ENCODE data around the gene SENP1.

SENP1 gene

GRCh38 chr12:48070731-48071130 is 35.1 kb downstream of the SENP1 start:
- TF ChIP-seq, protein P1, sequence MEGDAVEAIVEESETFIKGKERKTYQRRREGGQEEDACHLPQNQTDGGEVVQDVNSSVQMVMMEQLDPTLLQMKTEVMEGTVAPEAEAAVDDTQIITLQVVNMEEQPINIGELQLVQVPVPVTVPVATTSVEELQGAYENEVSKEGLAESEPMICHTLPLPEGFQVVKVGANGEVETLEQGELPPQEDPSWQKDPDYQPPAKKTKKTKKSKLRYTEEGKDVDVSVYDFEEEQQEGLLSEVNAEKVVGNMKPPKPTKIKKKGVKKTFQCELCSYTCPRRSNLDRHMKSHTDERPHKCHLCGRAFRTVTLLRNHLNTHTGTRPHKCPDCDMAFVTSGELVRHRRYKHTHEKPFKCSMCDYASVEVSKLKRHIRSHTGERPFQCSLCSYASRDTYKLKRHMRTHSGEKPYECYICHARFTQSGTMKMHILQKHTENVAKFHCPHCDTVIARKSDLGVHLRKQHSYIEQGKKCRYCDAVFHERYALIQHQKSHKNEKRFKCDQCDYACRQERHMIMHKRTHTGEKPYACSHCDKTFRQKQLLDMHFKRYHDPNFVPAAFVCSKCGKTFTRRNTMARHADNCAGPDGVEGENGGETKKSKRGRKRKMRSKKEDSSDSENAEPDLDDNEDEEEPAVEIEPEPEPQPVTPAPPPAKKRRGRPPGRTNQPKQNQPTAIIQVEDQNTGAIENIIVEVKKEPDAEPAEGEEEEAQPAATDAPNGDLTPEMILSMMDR (conservative IDR thresholded peaks at IDR 0.05) = no peak

DNA sequence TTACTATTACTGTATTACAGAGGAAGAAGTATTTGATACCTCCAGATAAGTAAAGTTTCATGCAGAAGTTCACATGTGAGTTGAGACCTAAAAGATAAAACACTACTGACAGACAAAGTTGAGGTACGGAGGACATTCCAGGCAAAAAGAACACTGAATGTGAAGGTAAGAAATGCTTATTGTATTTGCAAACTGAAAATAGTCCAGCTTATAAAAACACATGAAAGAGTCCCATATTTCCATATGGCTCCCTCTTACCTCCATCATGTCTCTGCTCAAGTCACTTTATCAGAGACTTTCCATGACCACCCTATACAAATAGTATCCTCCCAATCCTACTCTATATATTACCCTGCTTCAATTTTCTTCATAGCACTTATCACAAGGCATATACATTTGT is 35.8 kb downstream of the SENP1 start:
- TF ChIP-seq, protein P1 (conservative IDR thresholded peaks at IDR 0.05) = no peak

More at GRCh38 chr12:48070731-48071130, 35.1 kb downstream of the SENP1 start:
- no peak overlapping the region for H3K27ac ChIP-seq

DNA sequence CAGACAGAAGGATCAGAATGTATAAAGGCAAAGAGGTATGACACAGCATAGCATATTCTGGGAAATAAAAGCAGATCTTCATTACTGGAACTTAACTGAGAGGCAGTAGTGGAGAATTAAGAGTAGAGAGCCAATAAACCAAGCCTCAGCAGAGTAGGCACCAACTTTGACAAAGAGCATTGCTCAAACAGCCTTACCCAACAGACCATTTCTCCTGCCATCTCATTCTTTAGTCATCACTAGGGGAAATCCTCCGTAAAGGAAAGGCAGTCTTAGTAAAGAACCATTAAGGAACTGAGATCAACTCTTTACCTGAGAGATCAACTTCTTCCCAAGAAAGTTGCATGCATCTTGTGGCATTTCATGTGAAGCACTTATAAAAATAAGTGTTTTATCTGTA is 36.6 kb downstream of the SENP1 start:
- TF ChIP-seq, protein P1 (conservative IDR thresholded peaks at IDR 0.05) = no peak
- H3K27ac ChIP-seq = no peak overlapping the region

More for the DNA sequence above, 35.8 kb downstream of the SENP1 start:
- no peak overlapping the region for H3K27ac ChIP-seq

DNA sequence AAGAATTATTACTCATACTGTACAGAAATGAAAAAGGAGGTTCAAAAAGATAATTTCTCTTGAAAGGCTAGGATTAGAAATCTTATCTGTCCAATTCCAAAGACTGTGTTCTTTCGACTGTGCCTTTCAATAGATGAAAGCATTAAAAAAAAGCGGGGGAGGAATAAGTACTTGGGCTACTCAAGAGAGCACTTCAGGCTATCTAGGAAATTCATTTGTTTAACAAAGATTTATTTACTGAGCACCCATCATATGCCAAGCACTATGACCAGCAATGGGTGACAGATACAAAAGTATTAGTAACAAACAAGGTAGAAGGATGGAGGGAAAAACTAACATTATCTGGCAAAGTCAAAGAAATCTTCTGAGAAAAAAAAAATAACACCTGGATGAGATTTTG is 37.4 kb downstream of the SENP1 start:
- TF ChIP-seq, protein P1 (conservative IDR thresholded peaks at IDR 0.05) = no peak
- H3K27ac ChIP-seq = no peak overlapping the region

- TF ChIP-seq, protein P1 (conservative IDR thresholded peaks at IDR 0.05) = no peak
- no peak overlapping the region for H3K27ac ChIP-seq
Measured at GRCh38 chr12:48067250-48067938, 38.5 kb downstream of the SENP1 start.

GRCh38 chr12:48065041-48065440 is 40.8 kb downstream of the SENP1 start:
- no peak overlapping the region for H3K27ac ChIP-seq
- TF ChIP-seq, protein P1 (conservative IDR thresholded peaks at IDR 0.05) = no peak

DNA sequence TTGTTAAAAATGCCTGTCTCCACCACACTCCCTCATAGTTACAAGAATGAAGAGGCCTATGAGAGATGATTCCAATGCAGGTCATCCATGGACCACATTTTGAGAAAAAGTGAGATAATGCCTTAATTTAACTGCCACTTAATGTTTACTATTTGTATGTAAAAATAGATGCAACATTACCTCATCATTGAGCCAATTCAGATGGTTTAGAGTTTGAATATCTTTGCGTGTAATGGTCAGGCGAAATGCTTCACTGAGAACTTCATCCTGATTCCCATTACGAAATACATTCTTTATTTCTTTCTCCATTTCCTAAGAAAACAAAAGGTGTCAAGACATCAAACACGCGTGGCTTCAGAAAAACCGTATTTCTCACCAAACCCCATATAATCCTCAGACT is 42.3 kb downstream of the SENP1 start:
- no peak overlapping the region for H3K27ac ChIP-seq
- TF ChIP-seq, protein P1 (conservative IDR thresholded peaks at IDR 0.05) = no peak

Measured in VCaP (cell line).